DMS114 treated with DMSO at 0.1 percent for 48 hours (cell line): ENCODE data around the gene EGF.
"Not testable (repeated sequence)": the region's sequence is repeated elsewhere in the genome, so short reads cannot be mapped to it uniquely, and the experiment has no call there.

Source experiments
- DNase-seq: peaks from one replicate; lab custom pipeline; 2025; ENCODE audit not compliant: unreplicated experiment; lab: John Stamatoyannopoulos, UW

The EGF gene

GRCh38 chr4:109912706-109913595, at the start of gene EGF:
Gene EGF, plus strand, starts transcription at chr4:109912883. Its CDS starts 453 bp downstream, at chr4:109913336.
- no peak for DNase-seq

DNA sequence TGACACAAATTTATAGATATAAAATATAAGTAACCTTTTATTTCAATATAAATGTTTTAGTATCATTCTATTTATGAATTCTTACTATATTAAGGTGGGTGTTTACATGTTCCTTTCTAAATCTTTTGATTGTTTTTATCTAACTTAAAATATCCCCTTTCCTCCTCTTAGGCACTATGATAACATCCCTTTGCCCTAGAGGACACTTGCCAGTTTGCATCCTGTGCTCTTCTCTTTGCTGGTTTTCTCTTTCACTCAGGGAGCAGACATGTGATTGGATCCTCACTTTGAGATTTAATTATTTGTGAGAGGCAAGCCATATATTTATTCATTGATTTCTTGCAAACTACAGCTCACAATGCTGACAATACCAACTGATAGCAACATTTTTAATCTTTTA, 48.5 kb upstream of the EGF start:
- DNase-seq: no peak

DNA sequence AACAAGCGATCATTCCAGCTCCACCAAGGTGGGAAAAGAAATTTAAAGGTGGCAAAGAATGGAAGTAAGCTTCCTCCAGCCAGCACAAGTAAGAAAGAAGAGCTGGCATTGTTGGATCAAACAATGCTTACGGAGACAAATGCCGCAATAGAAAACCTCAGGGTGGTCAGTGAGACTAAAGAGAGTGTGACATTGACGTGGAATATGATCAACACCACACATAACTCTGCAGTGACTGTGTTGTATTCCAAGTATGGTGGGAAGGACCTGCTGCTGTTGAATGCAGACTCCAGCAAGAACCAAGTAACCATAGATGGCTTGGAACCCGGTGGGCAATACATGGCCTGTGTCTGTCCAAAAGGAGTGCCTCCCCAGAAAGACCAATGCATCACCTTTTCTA, 42.6 kb upstream of the EGF start:
- DNase-seq: no peak

- no peak for DNase-seq
Observed at GRCh38 chr4:109872065-109872464, 40.6 kb upstream of the EGF start.

- no peak for DNase-seq
Observed at GRCh38 chr4:109872950-109873656, 39.6 kb upstream of the EGF start.

DNA sequence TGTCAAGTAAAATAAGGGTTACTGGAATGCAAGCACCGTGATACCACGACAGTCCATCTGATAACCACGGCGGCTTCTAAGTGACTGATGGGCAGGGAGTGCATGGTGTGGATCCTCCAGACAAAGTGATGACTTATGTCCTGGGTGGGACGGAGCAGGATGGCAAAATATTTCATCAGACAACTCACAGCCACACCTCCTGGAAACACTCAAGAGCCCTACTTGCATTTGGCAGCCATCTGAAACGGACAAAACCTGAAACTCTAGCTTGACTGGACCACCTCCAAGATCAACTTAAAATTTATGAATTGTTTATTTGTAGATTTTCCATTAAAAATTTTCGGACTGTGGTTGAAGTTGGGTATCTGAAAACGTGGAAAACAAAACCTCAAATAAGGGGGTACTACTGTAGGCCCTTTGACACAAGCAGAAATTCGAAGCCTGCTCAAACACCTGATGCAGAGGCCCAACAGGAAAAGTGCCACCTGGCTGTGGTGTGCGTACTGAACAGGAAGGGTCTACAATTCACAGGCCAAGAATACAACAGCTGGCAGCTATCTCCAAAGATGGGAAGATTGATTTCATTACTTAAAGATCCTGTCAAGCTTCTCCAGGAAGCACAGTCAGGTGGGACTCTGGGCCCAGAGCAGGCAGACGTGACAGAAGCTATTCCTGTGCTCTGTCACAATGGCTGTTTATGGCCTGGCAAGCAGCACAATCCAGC, 38.7 kb upstream of the EGF start:
- DNase-seq: no peak

GRCh38 chr4:109875106-109875505, 37.6 kb upstream of the EGF start:
- no peak for DNase-seq

GRCh38 chr4:109875553-109875952, 37.1 kb upstream of the EGF start:
- not testable (repeated sequence) for DNase-seq

- no peak for DNase-seq
Observed at GRCh38 chr4:109876634-109877265, 35.9 kb upstream of the EGF start.

- DNase-seq: no peak
Observed at GRCh38 chr4:109877400-109877799, 35.3 kb upstream of the EGF start.

DNA sequence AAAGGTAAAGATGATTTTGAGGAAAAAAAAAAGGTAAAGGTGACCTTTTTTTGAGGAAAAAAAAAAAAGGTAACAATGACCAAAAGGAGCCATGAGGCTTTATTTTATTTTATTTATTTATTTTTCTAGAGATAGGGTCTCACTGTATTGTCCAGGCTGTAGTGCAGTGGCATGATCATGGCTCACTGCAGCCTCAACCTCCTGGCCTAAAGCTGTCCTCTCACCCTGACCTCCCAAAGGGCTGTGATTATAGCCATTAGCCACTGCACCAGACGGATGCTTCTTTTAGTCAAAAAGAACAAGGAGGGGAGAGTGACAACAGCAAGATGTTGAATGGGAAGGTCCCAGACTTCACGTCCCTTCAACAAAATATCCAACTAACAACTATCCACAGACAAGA, 34.3 kb upstream of the EGF start:
- no peak for DNase-seq

DNA sequence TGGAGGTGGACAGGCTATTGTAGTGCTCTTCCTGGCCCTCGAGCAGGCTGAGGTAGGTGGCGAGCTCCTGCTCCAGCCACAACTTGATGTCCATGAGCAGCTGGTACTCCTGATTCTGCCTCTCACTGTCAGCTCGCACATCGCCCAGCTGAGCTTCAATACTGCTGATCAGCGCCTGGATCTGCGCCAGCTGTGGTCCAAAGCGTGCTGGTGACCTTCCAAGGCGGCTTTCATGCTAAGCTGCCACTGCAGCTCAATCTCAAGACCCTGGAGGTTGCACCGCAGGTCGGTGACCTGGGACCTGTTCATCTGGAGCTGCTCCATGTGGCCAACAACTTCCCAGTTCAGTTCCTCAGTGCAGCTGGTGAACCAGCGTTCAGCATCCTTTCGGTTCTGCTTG, 33.6 kb upstream of the EGF start:
- DNase-seq: no peak

- DNase-seq: no peak
Observed at GRCh38 chr4:109879636-109880314, 32.9 kb upstream of the EGF start.

DNA sequence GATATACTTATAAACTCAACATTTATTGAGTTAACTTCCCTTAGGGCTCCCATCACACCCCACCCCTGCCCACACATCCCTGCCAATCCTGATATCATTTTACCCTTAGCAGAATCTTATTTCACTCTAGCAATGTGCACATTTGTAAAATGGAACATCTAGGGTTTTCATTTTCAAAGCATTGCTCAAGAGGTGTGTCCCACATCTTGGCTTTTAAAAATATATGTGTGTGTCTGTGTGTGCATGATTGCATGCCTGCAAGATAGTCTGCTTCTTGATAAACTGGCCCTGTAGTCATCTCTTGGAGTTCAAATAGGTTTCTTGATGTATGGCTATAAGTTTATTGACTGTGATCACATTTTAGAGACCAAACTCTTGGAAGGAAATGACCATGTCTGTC, 26.4 kb upstream of the EGF start:
- no peak for DNase-seq

DNA sequence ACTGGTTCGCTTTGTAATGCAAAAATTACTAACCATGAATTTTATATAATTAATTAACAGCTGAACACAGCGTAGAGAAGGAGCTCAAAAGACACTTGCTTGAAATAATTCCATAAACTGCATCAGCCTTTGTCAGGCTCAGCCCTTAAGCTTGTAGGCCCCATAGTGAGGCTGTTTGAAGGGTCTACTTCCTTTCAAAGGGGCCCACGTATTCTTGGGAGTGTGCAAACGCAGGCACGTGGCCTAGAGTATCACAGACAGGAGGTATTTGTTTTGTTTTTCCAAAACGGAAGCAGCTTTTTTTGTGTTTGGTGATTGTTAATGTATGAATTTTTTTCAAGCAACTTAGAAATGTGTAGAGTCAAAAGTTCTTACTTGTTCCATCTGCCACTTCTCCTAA, 25.6 kb upstream of the EGF start:
- DNase-seq: no peak

- no peak for DNase-seq
Observed at GRCh38 chr4:109890076-109890475, 22.6 kb upstream of the EGF start.

DNA sequence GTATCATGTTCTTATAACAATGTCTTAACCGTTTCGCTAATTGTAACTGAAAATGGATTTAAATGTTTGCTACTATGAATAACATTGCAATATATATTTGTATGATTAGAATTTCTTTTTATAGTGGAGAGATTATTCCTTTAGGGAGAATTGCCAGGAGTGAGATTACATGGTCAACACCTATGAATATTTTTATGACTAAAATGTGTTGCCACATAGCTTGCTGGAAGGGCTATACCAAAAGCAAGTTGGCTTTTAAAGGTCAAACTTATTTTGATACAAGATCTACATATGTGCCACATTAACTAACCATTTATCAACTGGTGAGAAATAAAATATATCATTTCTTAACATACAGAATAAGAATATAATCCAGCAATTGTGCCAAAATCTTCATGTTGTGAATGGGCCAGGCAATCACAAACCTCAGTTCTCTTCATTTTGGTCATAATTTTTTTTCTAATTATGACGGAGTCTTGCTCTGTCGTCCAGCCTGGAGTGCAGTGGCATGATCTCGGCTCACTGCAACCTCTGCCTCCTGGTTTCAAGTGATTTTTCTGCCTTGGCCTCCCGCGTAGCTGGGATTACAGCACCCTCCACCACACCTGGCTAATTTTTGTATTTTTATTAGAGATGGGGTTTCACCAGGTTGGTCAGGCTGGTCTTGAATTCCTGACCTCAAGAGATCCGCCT, 10.0 kb upstream of the EGF start:
- DNase-seq: no peak

DNA sequence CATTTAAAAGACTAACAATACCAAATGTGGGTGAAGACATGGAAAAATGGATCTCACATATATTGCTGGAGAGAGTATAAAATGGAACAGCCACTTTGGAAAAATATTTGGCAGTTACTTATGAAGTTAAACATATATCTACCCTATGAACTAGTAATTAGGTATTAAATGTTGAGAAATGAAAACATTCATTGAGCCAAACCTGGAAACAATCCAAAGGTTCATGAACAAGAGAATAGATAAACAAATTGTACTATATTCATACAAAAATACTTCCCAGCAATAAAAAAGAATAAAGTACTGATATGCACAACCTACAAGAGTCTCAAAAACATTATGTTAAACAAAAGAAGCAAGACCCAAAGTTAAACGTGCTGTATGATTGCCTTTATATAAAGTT, 4.0 kb upstream of the EGF start:
- no peak for DNase-seq

DNA sequence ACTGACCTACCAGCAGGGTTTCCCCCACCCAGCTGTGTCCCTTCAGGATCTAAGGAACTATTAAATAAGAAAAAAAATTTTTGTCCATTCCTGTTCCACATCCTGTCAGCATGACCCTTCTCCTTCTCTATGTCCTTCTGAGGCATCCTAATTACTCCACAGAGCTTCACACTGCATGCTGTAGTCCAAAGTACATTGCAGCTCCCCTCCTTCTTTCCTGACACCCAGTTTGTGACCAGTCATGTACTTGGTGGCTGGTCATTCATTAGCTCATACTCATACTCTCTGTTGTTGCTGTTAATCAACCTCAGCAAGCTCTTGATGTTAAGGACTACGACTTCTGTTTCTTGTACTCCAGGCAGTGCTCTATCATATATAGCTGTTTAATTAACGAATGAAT, 2.4 kb upstream of the EGF start:
- DNase-seq: no peak

DNA sequence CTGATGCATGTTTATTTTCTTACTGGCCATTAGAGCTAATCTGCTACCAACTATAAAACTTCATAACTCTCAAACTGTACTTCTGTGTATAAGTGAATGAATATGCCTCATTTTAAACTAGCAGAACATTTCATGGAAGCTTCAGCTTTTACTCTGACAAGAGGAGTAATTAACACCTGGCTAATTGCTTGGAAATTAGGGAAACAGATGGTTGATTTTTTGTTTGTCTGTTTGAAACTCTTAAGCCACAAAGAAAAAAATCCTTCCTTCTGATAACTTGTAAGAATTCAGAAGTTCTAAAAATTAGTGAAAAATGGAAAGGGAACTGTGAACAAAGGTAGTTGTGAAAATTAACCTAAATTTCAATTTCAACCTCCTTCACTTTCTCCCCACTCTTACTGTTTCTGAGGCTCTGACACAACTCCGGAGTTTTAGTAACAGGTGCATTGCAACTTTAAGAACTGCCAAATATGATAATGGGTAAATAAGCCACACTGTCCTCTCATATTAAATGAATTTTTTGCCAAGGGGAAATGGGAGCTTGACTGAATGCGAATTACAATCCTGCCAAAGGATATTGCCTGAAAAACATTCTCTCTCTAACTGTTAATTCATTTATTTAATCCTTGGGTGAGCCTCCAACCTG, 1.0 kb downstream of the EGF start:
- no peak for DNase-seq
